ENCODE data around the gene CCSAP. TPM values are rescaled to one million over a fixed set of nuclear protein-coding genes. Genes with fewer than 3 reads are reported as not detected.
"Not testable (repeated sequence)": the region's sequence is repeated elsewhere in the genome, so short reads cannot be mapped to it uniquely, and the experiment has no call there.

Gene CCSAP
- total and polyA plus RNA-seq, 2 of the 4 experiments (the other 2 are of a cell fraction): 2.3 to 3.8 TPM

DNA sequence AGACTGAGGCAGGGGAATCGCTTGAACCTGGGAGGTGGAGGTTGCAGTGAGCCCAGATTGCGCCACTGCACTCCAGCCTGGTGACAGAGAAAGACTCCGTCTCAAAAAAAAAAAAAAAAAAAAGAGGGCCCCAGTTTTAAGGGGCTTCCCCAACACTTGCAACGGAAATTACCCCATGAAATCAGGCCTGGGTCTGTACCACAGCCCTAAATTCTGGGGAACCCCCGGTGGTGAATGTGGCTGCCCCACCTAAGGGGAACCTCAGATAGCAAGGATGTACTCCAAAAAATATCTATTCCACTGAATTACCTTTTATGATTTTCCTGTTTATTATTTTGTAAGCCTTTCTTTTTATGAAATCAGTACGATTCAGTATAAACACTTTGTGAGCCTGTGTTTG lies 15.1 kb downstream of the CCSAP start:
- intact Hi-C loops (cut with micrococcal nuclease); H2AFZ ChIP-seq (replicated peaks; ENCODE audit: low read length, poor library complexity); H4K91ac ChIP-seq (ENCODE audit: insufficient read depth, low read depth, low read length); H3K36me3 ChIP-seq (ENCODE audit: control insufficient read depth, insufficient read depth, low read length); H3K18ac ChIP-seq (ENCODE audit: low read depth, low read length); H3K79me1 ChIP-seq (ENCODE audit: low read depth in 1 of 2, low read length in 2 of 2); H3K9ac ChIP-seq (ENCODE audit: low read depth, low read length); POLR2A ChIA-PET (ENCODE audit: unreplicated experiment); H3K4me3 ChIP-seq (ENCODE audit: insufficient read depth, low read depth, low read length); H4K8ac ChIP-seq (ENCODE audit: low read depth in 2 of 2, low read length in 2 of 2); H3K27ac ChIP-seq (ENCODE audit: insufficient read depth, low read length); H3K56ac ChIP-seq (ENCODE audit: extremely low read depth, insufficient read depth, low read length); H2AK5ac ChIP-seq (ENCODE audit: low read depth, low read length); H2BK15ac ChIP-seq (ENCODE audit: low read depth, low read length); H3K4me1 ChIP-seq (ENCODE audit: control insufficient read depth, insufficient read depth, low read length); H3K27me3 ChIP-seq (ENCODE audit: control insufficient read depth, insufficient read depth, low read length); H2AK9ac ChIP-seq (replicated peaks; ENCODE audit: low read depth, low read length, poor library complexity); H2BK120ac ChIP-seq (ENCODE audit: low read depth, low read length); ATAC-seq (ENCODE audit: low read depth); H4K5ac ChIP-seq (ENCODE audit: low read depth, low read length); H3K4me2 ChIP-seq (ENCODE audit: low read depth, low read length); H2BK5ac ChIP-seq (ENCODE audit: low read depth, low read length, poor library complexity, severe bottlenecking); H3K14ac ChIP-seq (replicated peaks; ENCODE audit: low read depth, low read length); DNase-seq; H4K20me1 ChIP-seq (ENCODE audit: insufficient read depth, low read length); dilution Hi-C loops (cut with HindIII; ENCODE audit: low sequenced_read_pairs, unreplicated experiment); BruUV-seq (replicated peaks); H2BK20ac ChIP-seq (ENCODE audit: low read depth, low read length); in situ Hi-C loops (cut with MboI; ENCODE audit: low sequenced_read_pairs); H3K9me3 ChIP-seq (ENCODE audit: control insufficient read depth, insufficient read depth, low read length); H3K9me1 ChIP-seq (ENCODE audit: insufficient read depth, low read length); H3K4ac ChIP-seq (ENCODE audit: low read depth, low read length); H3K23ac ChIP-seq (ENCODE audit: low read depth, low read length); CTCF ChIA-PET: not testable (repeated sequence)
- 100% methylated on average over 1 of the region's 6 CpGs; no CpG with 5 or more reads in 1 of the 2 experiments for WGBS, 2 experiments (ENCODE audit: extremely low coverage in 2 of 2, insufficient read length in 1 of 2)

Measured in IMR-90 (cell line).